Endothelial cell of umbilical vein (primary cell): ENCODE measurements around the gene ADAMTSL3.

Source experiments
- CTCF ChIP-seq, 2 donors: IDR thresholded peaks; 1 replicate in 1 of 2; 2 replicates in 1 of 2; pipeline ENCODE4 v1.5.1; 2011; ENCODE audit warnings: low read length in 2 of 2, mild to moderate bottlenecking in 2 of 2, moderate library complexity in 2 of 2, control low read depth in 1 of 2, inconsistent platforms in 1 of 2, low read depth in 1 of 2; ENCODE audit not compliant: insufficient read depth in 1 of 2; ENCODE audit errors: extremely low read depth in 1 of 2
- EZH2 ChIP-seq: IDR thresholded peaks from 2 replicates; pipeline ENCODE4 v1.6.1; 2012; ENCODE audit warnings: borderline replicate concordance, low read depth, mild to moderate bottlenecking, moderate library complexity, low read length, inconsistent platforms; ENCODE audit not compliant: severe bottlenecking
- JUN ChIP-seq: IDR thresholded peaks from 2 replicates; pipeline ENCODE4 v1.6.1; 2011; ENCODE audit warnings: borderline replicate concordance, low read depth; ENCODE audit not compliant: insufficient read length, insufficient read depth
- MAX ChIP-seq: IDR thresholded peaks from 2 replicates; pipeline ENCODE4 v1.6.1; 2011; ENCODE audit not compliant: insufficient read depth, insufficient read length
- POLR2A ChIP-seq: IDR thresholded peaks from 2 replicates; pipeline ENCODE4 v1.6.1; 2012; ENCODE audit warnings: low read depth, mild to moderate bottlenecking, control low read depth, low read length
- POLR2AphosphoS5 ChIP-seq: IDR thresholded peaks from 2 replicates; pipeline ENCODE4 v1.6.1; 2012; ENCODE audit warnings: low read depth, mild to moderate bottlenecking, control low read depth, low read length, moderate library complexity; ENCODE audit not compliant: insufficient read depth

- TF ChIP-seq CTCF (IDR thresholded peaks at IDR 0.05; ENCODE audit: extremely low read depth in 1 of 2, insufficient read depth in 1 of 2, low read depth in 1 of 2, low read length in 2 of 2): no peak
- TF ChIP-seq POLR2A: no peak
- TF ChIP-seq MAX: no peak
- TF ChIP-seq POLR2AphosphoS5: no peak
- no peak for TF ChIP-seq EZH2
- no peak for TF ChIP-seq JUN
Measured at GRCh38 chr15:83723216-83723615, 69.3 kb downstream of the ADAMTSL3 start.
